Lower lobe of right lung (tissue), 2 donors: ENCODE data around the gene ZNF503. TPM values are rescaled to one million over a fixed set of nuclear protein-coding genes. Genes with fewer than 3 reads are reported as not detected.

Source experiments
- ATAC-seq, 2 donors: fragments of 200-7000 bp; cut with Tn5 transposase; one replicate each; pipeline ENCODE4 v1.9.1; 2020 to 2022; ENCODE audit warnings: mild to moderate bottlenecking in 2 of 2, moderate library complexity in 2 of 2
- DNase-seq: peaks from one replicate; pipeline ENCODE4 v3.0.0-alpha.2; 2020
- H3K27ac ChIP-seq: fragments of 200-600 bp; one replicate; pipeline ENCODE4 v1.8.0; 2022
- H3K27me3 ChIP-seq: fragments of 200-600 bp; one replicate; pipeline ENCODE4 v1.8.0; 2022; ENCODE audit warnings: low read depth
- H3K36me3 ChIP-seq: fragments of 200-600 bp; one replicate; pipeline ENCODE4 v1.8.0; 2022; ENCODE audit warnings: mild to moderate bottlenecking
- H3K4me1 ChIP-seq: fragments of 200-600 bp; one replicate; pipeline ENCODE4 v1.8.0; 2022
- H3K4me3 ChIP-seq: fragments of 200-600 bp; one replicate; pipeline ENCODE4 v1.8.0; 2022; ENCODE audit warnings: mild to moderate bottlenecking
- H3K9me3 ChIP-seq: fragments of 200-600 bp; one replicate; pipeline ENCODE4 v1.8.0; 2022
- CTCF ChIP-seq: fragments of 200-600 bp; IDR thresholded peaks from one replicate; pipeline ENCODE4 v1.8.0; 2022; ENCODE audit warnings: antibody characterized with exemption, mild to moderate bottlenecking
- intact Hi-C: fragments of 100-400 bp; cut with DNase I; formaldehyde crosslinking; loops from one replicate; pipeline ENCODE4 v1.11.0; 2022
- total RNA-seq: library from RNA; stranded (reverse); fragmentation: NEBNext Ultra II Directional; extraction: Animal tissue kit (Norgen Biotek cat#: 25700); gene quantifications from one replicate; pipeline ENCODE4 v1.2.1, GENCODE V29; 2021
- donor health status: DM: no; HTN: yes; CAD: no; lungs with severe emphysema.

ZNF503 gene
- total RNA-seq, 1 donor from 2014 or later = 28.3 TPM

GRCh38 chr10:75400771-75401568 lies 594 bp downstream of the ZNF503 start:
- Histone ChIP-seq H3K4me3 (peak overlapping the region; percentile 93), H3K36me3 (peaks cover 16% of the 10 kb centered on the region), H3K4me1 (peaks cover 23% of the 10 kb centered on the region), H3K27ac (peak overlapping the region; percentile 97), H3K9me3 (no peaks in the 10 kb centered on the region), H3K27me3 (peaks cover 20% of the 10 kb centered on the region)
- no peak for TF ChIP-seq CTCF
- intact Hi-C loops = loop anchor here (10.0 kb wide), 1 partner anchor 904 kb away; no protein-coding TSS in a partner anchor
- ATAC-seq = peak; percentile 7 to 9
- peak; percentile 78 for DNase-seq

- DNase-seq = peak; percentile 68
- intact Hi-C loops = loop anchor here (10.0 kb wide), 1 partner anchor 905 kb away; no protein-coding TSS in a partner anchor
- TF ChIP-seq CTCF = no peak
Observed at GRCh38 chr10:75400163-75400770, 1.3 kb downstream of the ZNF503 start.

GRCh38 chr10:75399461-75400162 lies 2.0 kb downstream of the ZNF503 start:
- intact Hi-C loops = loop anchor here (10.0 kb wide), 1 partner anchor 905 kb away; no protein-coding TSS in a partner anchor
- Histone ChIP-seq H3K27ac (peak overlapping the region; percentile 97), H3K27me3 (peaks cover 18% of the 10 kb centered on the region), H3K4me1 (peaks cover 32% of the 10 kb centered on the region), H3K4me3 (peak overlapping the region; percentile 93), H3K36me3 (peaks cover 16% of the 10 kb centered on the region), H3K9me3 (no peaks in the 10 kb centered on the region)
- peak; percentile 87 for DNase-seq
- peak; percentile 18 to 37 for ATAC-seq
- peak; percentile 68 for TF ChIP-seq CTCF

More at GRCh38 chr10:75400163-75400770, 1.3 kb downstream of the ZNF503 start:
- Histone ChIP-seq H3K4me1 (peaks cover 29% of the 10 kb centered on the region), H3K9me3 (no peaks in the 10 kb centered on the region), H3K4me3 (peak overlapping the region; percentile 93), H3K27ac (peak overlapping the region; percentile 97), H3K36me3 (peaks cover 16% of the 10 kb centered on the region), H3K27me3 (peaks cover 22% of the 10 kb centered on the region)
- no peak for ATAC-seq

- peak; percentile 59 for DNase-seq
- Histone ChIP-seq H3K4me3 (peak overlapping the region; percentile 93), H3K27ac (peak overlapping the region; percentile 97), H3K4me1 (peaks cover 29% of the 10 kb centered on the region), H3K36me3 (peaks cover 16% of the 10 kb centered on the region), H3K27me3 (peaks cover 13% of the 10 kb centered on the region), H3K9me3 (no peaks in the 10 kb centered on the region)
- TF ChIP-seq CTCF = no peak
- intact Hi-C loops = no loop called here
- ATAC-seq = no peak
Observed at GRCh38 chr10:75398692-75399460, 2.7 kb downstream of the ZNF503 start.
